Erythroblast (primary cell): ENCODE measurements around the gene OTUD5.
"Not testable (repeated sequence)": the region's sequence is repeated elsewhere in the genome, so short reads cannot be mapped to it uniquely, and the experiment has no call there.

ENCODE experiments used
- DNase-seq, 2 experiments: peaks; one replicate each; lab custom pipeline; 2025; lab: John Stamatoyannopoulos, UW
- GATA1 ChIP-seq: IDR thresholded peaks from 2 replicates; pipeline ENCODE4 v1.6.1; 2011; ENCODE audit warnings: low read depth, mild to moderate bottlenecking, control low read depth, low read length, moderate library complexity
- POLR2A ChIP-seq: IDR thresholded peaks from 2 replicates; pipeline ENCODE4 v1.6.1; 2011; ENCODE audit warnings: mild to moderate bottlenecking, low read length

OTUD5 gene

DNA sequence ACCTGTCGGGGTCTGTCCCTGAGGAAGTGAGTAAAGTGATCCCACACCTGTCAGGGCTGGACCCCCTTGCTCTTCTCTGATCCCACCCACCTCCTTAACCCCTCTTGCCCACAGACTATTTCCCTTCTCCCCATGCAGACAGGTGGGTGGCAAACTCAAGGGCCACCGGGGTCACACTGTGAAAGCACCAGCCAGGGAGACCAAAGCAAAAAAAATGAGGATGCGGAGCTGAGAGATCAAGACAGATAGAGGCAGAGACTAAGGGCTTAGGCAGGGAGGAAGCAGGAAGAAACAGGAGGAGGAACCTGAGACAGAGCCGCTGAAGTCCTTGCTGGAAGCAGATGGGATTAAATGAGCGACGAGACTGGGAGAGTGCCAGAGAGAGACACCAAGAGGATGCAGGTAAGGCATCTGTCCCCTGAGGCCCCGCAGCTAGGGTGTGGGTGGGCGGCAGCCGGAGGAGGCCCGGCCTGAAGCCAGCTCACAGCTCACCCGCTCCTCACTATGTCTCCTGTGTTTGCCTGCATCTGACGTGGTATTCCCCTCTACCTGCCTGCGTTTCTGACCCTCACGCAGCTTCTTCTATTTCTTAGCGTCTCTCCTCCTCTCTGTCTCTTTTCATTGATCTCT, 67.0 kb downstream of the OTUD5 start:
- DNase-seq: no peak
- no peak for TF ChIP-seq POLR2A
- no peak for TF ChIP-seq GATA1

GRCh38 chrX:48886586-48886985, 70.8 kb downstream of the OTUD5 start:
- not testable (repeated sequence) for DNase-seq

GRCh38 chrX:48883729-48884128, 73.7 kb downstream of the OTUD5 start:
- DNase-seq: no peak
- TF ChIP-seq POLR2A (no peak), GATA1 (no peak)

- not testable (repeated sequence) for DNase-seq
Observed at GRCh38 chrX:48876944-48877343, 80.5 kb downstream of the OTUD5 start.
